SU-DHL-6 (cell line): ENCODE data around the gene TTLL11.

ENCODE experiments used
- CTCF ChIP-seq: fragments of 200-600 bp; sonication (generic); IDR thresholded peaks from one replicate; pipeline ENCODE4 v1.5.1; 2017; ENCODE audit warnings: antibody characterized with exemption, mild to moderate bottlenecking, low read length, moderate library complexity; ENCODE audit not compliant: insufficient read depth, poor library complexity, severe bottlenecking
- EZH2phosphoT487 ChIP-seq: fragments of 200-600 bp; sonication (generic), shearing (Covaris generic); conservative IDR thresholded peaks from 2 replicates; pipeline ENCODE4 v1.6.1; 2018; ENCODE audit warnings: mild to moderate bottlenecking, antibody characterized with exemption, low read length, moderate library complexity, mixed read lengths

- TF ChIP-seq CTCF (no peak), EZH2phosphoT487 (no peak)
Observed at GRCh38 chr9:121779381-121780117, 313.6 kb downstream of the TTLL11 start.
